ENCODE results near the gene NOL4L. TPM values are rescaled to one million over a fixed set of nuclear protein-coding genes. Genes with fewer than 3 reads are reported as not detected.

NOL4L gene
- polyA plus RNA-seq, 3 donors: 1.1 to 30.9 (median 2.8) TPM

DNA sequence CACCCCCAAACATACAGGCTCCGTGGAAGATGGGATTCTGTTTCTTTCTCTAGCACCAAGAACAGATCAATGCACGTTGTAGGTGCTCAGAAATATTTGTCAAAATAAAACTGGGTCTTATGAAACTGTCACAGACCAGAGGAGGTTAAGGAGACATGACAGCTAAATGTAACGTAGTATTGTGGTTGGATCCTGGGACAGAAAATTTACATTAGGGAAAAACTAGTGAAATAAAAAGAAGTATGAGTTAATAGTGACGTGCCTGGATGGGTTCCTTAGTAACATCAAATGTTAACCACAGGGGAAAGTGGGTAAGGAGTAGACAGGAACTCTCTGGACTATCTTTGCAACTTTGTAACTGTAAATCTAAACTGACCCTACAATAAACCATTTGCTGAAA, 31.5 kb downstream of the NOL4L start:
- Histone ChIP-seq H4K20me1 (ENCODE audit: insufficient read depth, low read length) (peaks cover 5% of the 10 kb centered on the region), H3K9ac (ENCODE audit: insufficient read depth, low read length, poor library complexity, severe bottlenecking) (no peak overlapping the region), H3K27me3 (ENCODE audit: control insufficient read depth in 2 of 2, insufficient read depth in 2 of 2, low read length in 2 of 2) (no peaks in the 10 kb centered on the region), H3K9me3 (replicated peaks in 1 of 2; ENCODE audit: control insufficient read depth in 1 of 2, insufficient read depth in 1 of 2, low read length in 2 of 2) (no peaks in the 10 kb centered on the region), H3K79me2 (ENCODE audit: insufficient read depth, low read length) (no peaks in the 10 kb centered on the region), H2AFZ (ENCODE audit: insufficient read depth, low read depth, low read length, poor library complexity, severe bottlenecking) (no peak overlapping the region), H3K36me3 (replicated peaks in 1 of 2; ENCODE audit: control insufficient read depth in 1 of 2, insufficient read depth in 2 of 2, low read length in 2 of 2) (no peaks in the 10 kb centered on the region), H3K4me2 (replicated peaks; ENCODE audit: extremely low read depth, low read length, poor library complexity, severe bottlenecking) (no peak overlapping the region), H3K27ac (ENCODE audit: low read depth in 1 of 2, low read length in 2 of 2) (no peak overlapping the region), H3K4me3 (replicated peaks in 1 of 3; ENCODE audit: low read depth in 2 of 3, low read length in 3 of 3) (no peak overlapping the region), H3K4me1 (ENCODE audit: control insufficient read depth in 1 of 2, insufficient read depth in 2 of 2, low read length in 2 of 2) (peaks cover 3 to 8% of the 10 kb centered on the region in 2 donors)
- Mint-ChIP-seq H3K36me3 (peaks cover 0 to 3% of the 10 kb centered on the region in 2 donors), H3K27me3 (ENCODE audit: low read depth in 3 of 3) (peaks cover 0 to 1% (median 0%) of the 10 kb centered on the region in 3 donors), H3K9me3 (peaks cover 0 to 4% (median 2%) of the 10 kb centered on the region in 7 donors), H3K4me1 (peaks cover 22% of the 10 kb centered on the region), H3K4me3 (no peak overlapping the region), H3K27ac (peak overlapping the region in 1 of 7 donors; percentile 11)
- intact Hi-C loops (cut with micrococcal nuclease): no loop called here
- DNase-seq: no peak
- 29% methylated on average over 1 of the region's 4 CpGs for WGBS (ENCODE audit: insufficient coverage)
- TF ChIP-seq, protein P1, sequence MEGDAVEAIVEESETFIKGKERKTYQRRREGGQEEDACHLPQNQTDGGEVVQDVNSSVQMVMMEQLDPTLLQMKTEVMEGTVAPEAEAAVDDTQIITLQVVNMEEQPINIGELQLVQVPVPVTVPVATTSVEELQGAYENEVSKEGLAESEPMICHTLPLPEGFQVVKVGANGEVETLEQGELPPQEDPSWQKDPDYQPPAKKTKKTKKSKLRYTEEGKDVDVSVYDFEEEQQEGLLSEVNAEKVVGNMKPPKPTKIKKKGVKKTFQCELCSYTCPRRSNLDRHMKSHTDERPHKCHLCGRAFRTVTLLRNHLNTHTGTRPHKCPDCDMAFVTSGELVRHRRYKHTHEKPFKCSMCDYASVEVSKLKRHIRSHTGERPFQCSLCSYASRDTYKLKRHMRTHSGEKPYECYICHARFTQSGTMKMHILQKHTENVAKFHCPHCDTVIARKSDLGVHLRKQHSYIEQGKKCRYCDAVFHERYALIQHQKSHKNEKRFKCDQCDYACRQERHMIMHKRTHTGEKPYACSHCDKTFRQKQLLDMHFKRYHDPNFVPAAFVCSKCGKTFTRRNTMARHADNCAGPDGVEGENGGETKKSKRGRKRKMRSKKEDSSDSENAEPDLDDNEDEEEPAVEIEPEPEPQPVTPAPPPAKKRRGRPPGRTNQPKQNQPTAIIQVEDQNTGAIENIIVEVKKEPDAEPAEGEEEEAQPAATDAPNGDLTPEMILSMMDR (IDR thresholded peaks at IDR 0.05): no peak

DNA sequence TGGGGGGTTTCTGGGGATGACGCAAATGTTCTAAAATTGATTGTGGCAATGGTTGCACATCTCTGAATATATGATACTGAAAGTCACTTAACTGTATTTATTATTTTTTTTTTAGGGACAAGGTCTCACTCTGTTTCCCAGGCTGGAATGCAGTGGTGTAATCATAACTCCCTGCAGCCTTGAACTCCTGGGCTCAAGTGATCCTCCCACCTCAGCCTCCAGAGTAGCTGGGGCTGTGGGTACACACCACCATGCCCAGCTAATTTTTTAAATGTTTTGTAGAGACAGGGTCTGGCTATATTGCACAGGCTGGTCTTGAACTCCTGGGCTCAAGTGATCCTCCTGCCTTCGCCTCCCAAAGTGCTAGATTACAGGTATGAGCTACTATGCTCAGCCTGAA, 33.4 kb downstream of the NOL4L start:
- intact Hi-C loops (cut with micrococcal nuclease): no loop called here
- H3K4me1 Mint-ChIP-seq: peaks cover 26% of the 10 kb centered on the region
- Histone ChIP-seq H2AFZ (ENCODE audit: insufficient read depth, low read depth, low read length, poor library complexity, severe bottlenecking) (no peak overlapping the region), H3K79me2 (ENCODE audit: insufficient read depth, low read length) (no peaks in the 10 kb centered on the region), H4K20me1 (ENCODE audit: insufficient read depth, low read length) (peaks cover 4% of the 10 kb centered on the region), H3K4me3 (replicated peaks in 1 of 3; ENCODE audit: low read depth in 2 of 3, low read length in 3 of 3) (no peak overlapping the region), H3K9ac (ENCODE audit: insufficient read depth, low read length, poor library complexity, severe bottlenecking) (no peak overlapping the region), H3K9me3 (replicated peaks in 1 of 2; ENCODE audit: control insufficient read depth in 1 of 2, insufficient read depth in 1 of 2, low read length in 2 of 2) (no peaks in the 10 kb centered on the region), H3K27ac (ENCODE audit: low read depth in 1 of 2, low read length in 2 of 2) (no peak overlapping the region), H3K36me3 (replicated peaks in 1 of 2; ENCODE audit: control insufficient read depth in 1 of 2, insufficient read depth in 2 of 2, low read length in 2 of 2) (no peaks in the 10 kb centered on the region), H3K4me2 (replicated peaks; ENCODE audit: extremely low read depth, low read length, poor library complexity, severe bottlenecking) (no peak overlapping the region), H3K27me3 (ENCODE audit: control insufficient read depth in 2 of 2, insufficient read depth in 2 of 2, low read length in 2 of 2) (no peaks in the 10 kb centered on the region), H3K4me1 (ENCODE audit: control insufficient read depth in 1 of 2, insufficient read depth in 2 of 2, low read length in 2 of 2) (peaks cover 3 to 8% of the 10 kb centered on the region in 2 donors)
- no peaks in the 10 kb centered on the region for H3K36me3 Mint-ChIP-seq
- no peak for DNase-seq
- H3K4me3 Mint-ChIP-seq: no peak overlapping the region
- TF ChIP-seq, protein P1 (IDR thresholded peaks at IDR 0.05): no peak
- H3K9me3 Mint-ChIP-seq: peaks cover 0 to 5% (median 2%) of the 10 kb centered on the region in 7 donors
- peaks cover 0 to 1% (median 0%) of the 10 kb centered on the region in 3 donors for H3K27me3 Mint-ChIP-seq (ENCODE audit: low read depth in 3 of 3)
- no peak overlapping the region for H3K27ac Mint-ChIP-seq
- WGBS (ENCODE audit: insufficient coverage): no CpG with 5 or more reads among the region's 2 CpGs

All from CD14-positive monocyte (primary cell).